GM21447 (cell line): ENCODE results near the gene FLYWCH1.

Source experiments
- ATAC-seq: cut with Tn5 transposase; IDR thresholded peaks from one replicate; pipeline ENCODE4 v1.9.1; 2021; ENCODE audit not compliant: unreplicated experiment

FLYWCH1 gene

DNA sequence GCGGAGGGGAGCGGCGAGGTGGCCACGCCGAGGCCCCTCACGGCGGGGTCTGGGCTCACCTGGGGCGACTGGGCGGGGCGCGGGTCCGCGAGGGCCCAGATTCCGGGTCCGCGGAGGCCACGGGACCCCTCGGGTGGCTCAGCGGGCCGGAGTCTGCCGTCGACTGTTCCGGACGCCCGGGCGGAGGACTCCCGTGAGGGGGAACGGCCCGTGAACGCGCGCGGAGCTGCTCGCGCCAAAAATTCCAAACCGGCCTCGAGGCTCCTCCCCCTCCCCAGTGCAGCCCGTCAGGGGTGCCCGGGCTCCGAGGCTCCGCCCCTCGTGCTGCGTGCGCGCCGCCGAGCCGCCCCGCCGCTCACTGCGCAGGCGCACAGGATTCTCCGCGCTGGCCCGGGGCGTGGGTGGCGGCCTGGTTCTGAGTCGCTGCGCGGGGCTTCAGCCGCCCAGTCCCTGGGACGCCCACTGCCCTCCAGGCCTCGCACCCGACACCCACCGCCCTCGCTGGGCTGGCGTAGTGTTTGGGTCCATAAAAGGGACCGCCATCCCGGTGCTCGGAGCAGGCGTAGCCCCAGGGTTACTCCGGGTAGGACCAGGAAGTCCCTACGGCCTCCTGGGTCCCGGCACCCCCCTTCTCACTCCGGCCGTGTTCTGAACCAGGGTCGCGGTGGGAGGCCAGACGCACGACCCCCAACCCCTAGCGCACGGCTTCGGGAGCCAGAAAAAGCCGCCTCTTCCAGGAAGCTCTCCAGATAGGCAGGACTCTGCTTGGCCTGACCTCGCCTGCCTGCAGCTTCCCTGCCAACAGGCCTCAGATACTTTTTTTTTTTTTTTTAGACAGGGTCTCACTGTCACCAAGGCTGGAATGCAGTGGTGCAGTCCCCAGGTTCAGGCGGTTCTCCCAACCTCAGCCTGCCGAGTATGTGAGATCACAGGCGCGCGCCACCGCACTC is 68.8 kb downstream of the FLYWCH1 start, which contains the start of gene PKMYT1:
Gene PKMYT1, minus strand, starts transcription at position 220 of the 950 bp plus-strand sequence. CDS start 789 bp downstream, outside the sequence.
- peak; percentile 59 for ATAC-seq

DNA sequence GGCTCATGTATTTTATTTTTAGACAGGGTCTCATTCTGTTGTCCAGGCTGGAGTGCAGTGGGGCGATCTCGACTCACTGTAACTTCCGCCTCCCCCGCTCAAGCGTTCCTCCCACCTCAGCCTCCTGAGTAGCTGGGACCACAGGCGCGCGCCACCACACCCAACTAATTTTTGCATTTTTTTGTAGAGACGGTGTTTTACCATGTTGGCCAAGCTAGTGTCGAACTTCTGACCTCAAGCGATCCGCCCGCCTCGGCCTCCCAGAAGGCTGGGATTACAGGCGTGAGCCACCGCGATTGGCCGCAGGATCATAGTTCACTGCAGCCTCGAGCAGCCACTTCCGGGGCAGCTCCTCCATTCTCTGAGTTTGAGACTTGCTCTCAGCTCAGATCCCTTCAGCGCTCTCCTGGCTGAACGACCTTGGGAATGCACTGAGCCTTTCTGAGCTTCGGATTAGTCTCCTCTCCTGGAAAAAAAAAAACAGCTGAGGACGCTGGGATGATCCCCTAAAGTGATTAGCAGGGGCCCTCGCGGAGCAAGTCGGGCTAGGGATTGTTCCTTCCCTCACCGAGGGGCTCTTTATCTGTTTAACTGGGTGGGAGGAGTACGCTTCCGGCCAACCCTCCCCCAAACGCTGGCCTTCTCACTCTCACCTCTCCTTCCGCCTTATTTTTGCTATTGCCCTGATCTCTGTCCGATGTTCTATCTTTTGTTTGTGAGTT is 69.6 kb downstream of the FLYWCH1 start:
- no peak for ATAC-seq

DNA sequence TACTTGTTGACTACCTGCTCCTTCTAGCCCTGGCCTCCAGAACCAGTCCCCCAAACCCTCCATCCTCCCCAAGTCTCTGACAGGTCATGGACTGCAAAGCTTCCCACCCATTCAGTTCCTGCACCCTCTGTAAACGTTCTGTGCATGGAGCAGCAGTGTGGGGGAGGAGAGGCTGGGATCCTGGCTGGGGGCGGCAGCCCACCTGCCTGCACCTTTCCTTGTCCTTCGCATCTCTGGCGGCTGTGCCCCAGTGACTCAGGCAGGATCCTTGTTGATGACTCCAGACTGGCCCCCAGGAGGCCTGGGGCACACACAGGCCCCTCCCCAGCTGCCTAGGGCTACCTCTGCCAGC is 70.1 kb downstream of the FLYWCH1 start:
- ATAC-seq, result no peak

DNA sequence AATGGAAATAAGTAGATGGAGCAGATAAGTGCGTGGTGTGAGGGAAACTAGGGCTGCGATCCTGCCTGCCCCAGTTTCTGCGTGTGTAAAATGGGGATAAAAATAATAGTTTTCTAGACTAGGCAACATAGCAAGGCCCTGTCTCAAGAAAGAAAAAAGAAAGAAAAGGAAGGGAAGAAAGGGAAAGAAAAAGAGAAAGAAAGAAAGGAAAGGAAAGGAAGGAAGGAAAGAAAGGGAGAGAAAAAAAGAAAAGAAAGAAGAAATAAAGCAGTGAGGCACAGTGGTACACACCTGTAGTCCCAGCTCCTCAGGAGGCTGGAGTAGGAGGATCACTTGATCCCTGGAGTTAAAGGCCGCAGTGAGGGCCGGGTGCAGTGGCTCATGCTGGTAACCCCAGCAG is 70.7 kb downstream of the FLYWCH1 start:
- ATAC-seq, result no peak

DNA sequence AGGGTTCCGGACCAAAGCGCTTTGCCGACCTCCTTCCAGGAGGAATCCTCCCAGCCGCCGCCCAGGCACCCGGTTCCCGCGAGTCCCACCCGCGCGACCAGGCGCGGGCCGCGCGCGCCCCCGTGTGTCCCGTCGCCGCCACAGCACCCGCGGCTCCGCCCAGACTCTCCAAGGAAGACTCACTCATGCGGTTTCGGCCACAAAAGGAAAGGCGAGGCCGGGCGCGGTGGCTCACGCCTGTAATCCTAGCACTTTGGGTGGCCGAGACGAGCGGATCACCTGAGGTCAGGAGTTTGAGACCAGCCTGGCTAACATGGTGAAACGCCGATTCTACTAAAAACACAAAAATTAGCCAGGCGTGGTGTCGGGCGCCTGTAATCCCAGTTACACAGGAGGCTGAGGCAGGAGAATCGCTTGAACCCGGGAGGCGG is 72.0 kb downstream of the FLYWCH1 start:
- no peak for ATAC-seq

DNA sequence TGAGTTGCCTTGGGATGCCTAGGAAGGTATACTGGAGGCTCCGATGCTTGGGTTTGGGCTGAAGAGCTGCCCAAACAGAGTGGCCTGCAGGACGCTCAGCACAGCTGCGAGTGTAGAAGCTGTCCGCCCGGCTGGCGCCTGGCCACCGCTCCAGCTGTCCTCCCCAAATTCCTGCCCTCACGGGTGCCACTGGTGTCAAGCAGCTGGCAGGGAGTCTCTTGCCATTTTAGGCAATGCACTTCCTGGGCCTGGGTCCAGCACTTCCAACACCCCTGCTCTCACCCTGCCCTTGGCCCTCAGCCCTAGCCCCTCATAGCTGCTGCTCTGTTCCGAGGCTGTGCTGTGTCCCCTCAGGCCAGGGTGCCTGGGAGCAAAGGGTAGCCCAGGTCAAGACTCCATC is 73.7 kb downstream of the FLYWCH1 start:
- ATAC-seq, result no peak

DNA sequence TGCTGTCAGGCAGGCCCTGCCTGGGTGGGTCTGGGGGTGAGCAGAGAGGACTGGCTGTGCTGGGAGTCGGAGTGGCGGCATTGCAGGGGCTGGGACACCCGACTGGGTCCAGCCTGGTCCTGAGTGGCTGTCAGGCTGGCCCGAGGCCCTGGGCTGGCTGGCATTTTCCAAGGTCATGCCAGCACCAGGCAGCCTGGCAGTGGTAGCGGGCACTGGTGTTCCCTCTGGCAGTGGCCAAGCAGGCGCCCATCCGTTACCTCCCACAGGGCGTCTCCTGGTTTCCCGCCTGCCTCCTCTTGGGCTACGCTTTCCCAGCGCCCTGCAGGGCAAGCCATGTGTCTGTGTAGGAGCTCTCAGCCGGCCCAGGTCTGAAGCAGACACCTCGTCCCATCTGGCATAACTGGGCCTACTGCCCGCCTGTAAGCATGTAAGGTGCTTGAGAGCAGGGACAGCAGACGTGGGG is 74.2 kb downstream of the FLYWCH1 start:
- ATAC-seq, result no peak

DNA sequence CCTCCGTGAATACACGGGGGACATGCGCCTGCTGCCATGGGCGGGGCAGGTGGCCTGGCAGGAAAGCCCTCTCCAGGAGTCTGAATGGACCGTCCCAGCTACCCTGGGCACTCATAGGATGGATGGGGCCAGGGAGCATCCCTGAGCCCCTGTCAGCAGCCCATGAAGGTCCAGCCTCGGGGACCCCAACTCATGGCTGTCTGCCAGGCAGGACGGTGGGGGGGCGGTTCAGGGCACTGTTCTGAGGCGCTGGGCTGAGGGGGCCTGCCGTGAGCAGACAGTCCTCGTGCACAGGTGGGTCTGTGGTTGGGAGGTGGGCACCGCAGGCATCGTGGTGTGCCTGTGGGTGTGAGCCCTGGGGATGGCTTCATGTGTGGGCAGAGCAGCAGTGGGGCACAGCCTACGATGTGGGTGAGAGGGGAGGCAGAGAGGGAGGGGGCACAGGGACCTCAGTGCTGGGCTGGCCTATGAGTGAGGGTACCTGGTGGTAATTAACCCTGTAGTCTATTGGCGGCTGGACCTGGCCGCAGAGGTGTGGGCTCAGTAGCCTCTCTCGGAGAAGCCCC is 75.0 kb downstream of the FLYWCH1 start:
- ATAC-seq, result no peak

DNA sequence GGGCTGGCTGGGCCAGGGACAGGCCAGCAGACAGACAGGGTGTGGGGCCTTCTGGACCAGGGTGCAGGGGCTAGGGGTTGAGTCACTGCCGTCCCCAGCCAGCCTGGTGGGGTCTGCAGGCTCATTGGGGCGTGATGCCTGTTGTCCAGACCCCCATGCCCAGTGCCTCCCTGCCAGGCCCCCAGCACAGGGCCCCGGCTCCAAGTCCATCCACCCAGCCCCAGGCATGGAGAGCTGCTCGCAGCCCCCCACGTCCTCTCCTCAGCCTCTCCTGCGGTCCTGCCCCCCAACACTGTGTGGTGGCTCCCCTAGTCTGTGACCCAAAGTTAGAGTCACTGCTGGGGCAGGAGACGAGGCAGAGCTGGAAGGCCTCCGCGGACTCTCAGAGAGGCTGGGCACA is 75.6 kb downstream of the FLYWCH1 start:
- no peak for ATAC-seq

DNA sequence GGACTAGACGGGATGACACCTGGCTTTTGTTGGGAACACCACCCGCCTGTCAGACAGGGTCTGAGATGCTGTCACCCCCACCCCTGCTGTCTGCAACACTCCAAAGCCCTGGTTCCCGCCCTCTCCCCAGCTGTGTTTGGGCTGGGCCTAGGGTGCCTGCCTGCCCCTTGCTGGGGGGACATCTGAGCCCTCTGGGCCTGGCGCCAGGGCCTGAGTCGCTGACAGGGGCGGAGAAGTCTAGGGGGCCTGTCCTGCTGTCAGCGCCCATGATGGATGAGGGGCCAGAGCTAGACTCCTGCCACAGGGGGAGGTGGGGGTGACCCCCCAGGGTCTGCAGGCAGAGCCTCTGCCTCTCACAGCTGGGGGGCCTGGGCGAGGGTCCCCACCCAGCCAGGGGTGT is 76.1 kb downstream of the FLYWCH1 start:
- ATAC-seq, result no peak

DNA sequence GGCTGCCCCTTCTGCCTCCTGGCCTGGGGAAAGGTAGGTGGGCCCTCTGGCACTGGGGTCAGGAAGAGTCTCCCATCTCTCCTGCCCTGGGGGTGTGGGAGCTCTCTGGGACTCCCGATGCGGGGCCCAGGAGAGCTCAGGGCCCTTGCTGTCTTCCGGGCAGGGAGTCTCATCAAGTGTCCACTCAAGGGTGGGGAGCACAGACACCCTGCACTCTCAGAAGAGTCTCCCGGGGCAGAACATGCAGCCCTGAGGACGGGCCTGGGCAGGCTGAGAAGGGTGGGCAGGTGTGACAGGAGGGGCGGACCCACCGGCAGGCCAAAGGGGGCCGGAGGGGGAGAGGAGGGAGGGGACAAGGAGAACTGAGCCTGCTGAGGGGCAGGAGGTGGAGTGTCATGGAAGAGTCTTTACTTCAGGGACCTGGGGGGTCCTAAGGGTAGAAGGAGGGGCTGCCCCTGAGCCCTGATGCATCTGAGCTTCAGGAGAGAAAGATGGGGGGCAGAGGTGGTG is 76.9 kb downstream of the FLYWCH1 start:
- no peak for ATAC-seq

DNA sequence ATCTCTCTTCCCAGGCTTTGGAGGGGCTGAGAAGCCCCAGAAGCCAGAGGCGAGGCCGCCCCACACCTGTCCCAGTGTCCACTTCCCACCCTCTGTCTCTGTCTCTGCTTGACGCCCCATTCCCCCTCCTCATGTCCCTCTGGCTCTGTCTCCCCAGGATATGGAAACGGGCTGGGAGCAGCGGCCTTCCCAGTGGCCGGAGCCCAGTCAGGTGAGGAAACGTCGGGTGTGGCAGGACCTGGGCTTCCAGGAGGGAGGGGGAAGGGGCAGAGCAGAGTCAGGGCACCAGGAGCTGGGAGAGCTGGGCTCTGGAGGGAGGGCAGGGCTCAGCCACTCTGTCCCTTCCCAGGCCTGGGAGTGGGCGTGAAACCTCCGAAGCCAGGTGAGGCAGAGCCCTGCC is 79.2 kb downstream of the FLYWCH1 start:
- no peak for ATAC-seq

DNA sequence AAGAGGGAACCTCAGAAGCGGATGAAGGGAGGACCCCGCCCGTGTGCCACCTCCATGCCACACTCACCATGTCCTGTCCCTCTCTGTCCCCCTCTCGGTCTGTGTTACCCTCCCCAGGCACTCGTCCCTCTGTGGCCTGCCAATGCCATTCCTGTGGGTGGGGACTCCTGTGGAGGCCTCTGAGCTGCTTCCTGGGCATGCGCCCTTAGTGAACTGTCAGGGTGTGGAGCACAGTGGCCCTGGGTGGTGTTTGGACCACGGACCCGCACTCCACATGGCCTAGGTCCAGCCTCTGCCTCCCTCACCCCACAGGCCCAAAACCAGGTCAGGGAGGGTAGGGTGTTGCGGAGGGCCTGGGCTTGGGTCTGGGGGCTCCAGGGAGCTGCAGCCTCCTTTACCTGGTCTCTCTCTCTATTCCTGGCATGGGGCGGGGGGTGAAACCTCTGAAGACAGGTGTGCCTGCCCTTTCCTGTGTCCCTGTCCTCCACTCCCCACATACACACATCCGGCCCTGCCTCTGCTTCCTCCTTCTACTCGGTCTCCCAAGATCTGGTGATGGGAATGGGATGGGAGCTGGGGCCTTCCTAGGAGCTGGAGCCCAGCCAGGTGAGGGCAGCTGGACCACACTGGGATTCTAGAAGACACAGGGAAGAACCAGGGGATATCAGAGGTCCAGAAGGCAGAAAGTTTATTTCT is 80.0 kb downstream of the FLYWCH1 start:
- ATAC-seq, result no peak

DNA sequence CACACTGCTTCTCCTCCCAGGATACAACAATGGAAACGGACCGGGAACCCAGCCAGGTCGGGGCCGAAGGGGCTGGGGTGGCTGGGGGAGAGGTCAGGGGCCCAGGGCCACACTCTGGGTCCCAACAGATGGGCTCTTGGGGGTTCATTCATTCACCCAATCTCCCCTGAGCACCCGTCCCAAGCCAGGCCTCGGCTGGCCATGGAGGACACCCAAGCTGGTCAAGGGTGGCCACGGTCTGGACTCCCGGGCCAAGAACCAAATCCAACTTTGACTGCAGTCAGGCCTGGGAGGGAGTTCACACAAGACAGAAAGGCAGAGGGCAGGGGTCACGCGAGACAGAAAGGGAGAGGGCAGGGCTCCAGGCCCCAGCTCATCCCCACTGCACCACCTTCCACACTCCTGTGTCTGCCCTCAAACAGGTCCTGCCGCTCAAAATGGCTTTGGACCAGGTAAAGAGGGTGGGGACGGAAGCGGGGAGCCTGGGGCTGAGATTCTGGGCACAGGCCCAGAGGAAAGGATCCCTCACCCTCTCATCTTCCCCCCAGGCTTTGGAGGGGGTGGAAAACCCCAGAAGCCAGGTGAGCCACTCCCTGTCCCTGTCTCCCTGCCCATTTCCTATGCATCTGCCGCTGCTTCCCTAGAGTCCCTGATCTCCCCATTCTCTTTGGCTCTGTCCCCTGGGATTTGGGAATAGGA is 80.8 kb downstream of the FLYWCH1 start:
- ATAC-seq, result no peak

DNA sequence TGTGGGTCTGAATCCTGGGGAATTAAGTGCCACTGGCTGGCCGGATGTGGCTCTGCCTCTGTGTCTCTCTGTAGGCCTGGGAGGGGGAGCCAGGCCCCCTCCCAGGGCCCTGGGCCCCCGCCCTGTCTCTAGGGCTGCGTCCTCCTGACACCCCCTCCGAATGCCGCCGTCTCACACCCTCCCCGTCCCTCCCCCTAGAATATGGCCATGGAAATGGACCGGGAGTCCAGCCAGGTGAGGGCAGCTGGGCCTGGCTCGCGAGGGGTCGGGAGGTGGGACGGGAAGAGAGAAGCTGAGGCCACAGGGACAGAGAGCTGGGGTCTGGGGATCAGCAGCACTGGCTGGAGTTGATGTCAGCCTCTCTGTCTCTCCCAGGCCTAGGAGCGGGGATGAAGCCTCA is 84.6 kb downstream of the FLYWCH1 start:
- no peak for ATAC-seq

DNA sequence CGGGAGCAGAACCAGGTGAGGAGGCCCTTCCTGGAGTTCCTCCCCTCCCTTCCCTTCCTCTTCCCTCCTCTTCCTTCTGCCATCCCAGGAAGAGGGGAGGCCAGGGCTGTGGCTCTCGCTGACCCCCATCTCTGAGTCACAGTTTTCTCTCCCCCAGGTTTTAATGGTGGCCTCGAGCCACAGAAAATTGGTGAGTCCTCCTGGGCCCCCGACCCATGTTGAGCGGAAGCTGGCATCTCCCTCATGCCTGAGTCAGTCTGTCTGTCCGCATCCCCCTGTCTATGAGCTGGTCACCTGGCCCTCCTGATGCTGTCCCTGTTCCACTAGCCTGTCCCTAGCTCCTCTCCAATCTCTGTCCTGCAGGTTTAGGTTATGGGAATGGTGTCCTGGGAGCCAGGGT is 88.2 kb downstream of the FLYWCH1 start:
- no peak for ATAC-seq

DNA sequence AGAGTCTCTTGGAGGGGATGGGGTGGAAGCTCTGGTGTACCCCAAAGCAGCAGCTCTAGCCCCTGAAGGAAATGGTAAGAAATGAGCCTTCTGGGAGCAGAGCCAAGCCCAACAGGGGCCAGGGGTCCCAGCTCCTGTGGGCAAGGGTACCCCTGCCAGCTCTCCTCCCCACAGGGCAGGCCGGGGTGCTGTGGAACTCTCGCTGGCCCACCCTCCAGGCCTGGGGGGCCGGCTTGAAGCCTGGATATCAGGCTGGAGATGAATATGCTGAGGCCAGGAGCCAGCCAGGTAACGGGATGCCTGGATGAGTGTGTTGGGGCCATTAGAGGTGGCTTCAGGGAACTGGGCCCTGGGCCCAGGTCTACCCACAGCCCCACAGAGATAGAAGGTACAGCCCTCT is 88.8 kb downstream of the FLYWCH1 start:
- no peak for ATAC-seq
